ENCODE results near the gene HSBP1L1. TPM values are rescaled to one million over a fixed set of nuclear protein-coding genes. Genes with fewer than 3 reads are reported as not detected.
"Not testable (repeated sequence)": the region's sequence is repeated elsewhere in the genome, so short reads cannot be mapped to it uniquely, and the experiment has no call there.

The HSBP1L1 gene
- total RNA-seq, 2 experiments from 2014 or later, result 11.2 to 14.5 TPM

DNA sequence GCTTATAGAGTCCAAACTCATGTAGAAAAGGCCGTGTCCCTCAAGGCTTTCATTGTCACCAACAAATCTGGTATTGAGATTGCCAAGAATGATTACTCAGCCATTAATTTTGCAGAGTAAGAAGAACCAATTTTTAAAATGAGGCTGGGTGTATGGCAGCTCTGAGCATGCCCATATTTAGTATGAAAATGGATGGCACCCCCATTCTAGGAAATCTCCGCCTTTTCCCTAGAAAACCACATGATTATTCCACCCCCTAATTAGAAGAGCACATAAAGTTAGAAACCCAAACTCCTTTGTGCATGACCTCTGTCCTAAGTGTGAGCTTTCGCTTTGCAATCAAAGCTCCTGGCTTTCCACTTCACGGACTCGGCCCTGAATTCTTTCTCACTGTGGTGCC lies 38.0 kb downstream of the HSBP1L1 start:
- H3K4me1 Mint-ChIP-seq, result no peaks in the 10 kb centered on the region
- peaks cover 12% of the 10 kb centered on the region for H3K36me3 Mint-ChIP-seq
- DNase-seq, result no peak
- no peaks in the 10 kb centered on the region for H3K27me3 Mint-ChIP-seq
- H3K27ac Mint-ChIP-seq, result no peak overlapping the region
- peaks cover 14% of the 10 kb centered on the region for H3K9me3 Mint-ChIP-seq
- H3K4me3 Mint-ChIP-seq, result no peak overlapping the region

DNA sequence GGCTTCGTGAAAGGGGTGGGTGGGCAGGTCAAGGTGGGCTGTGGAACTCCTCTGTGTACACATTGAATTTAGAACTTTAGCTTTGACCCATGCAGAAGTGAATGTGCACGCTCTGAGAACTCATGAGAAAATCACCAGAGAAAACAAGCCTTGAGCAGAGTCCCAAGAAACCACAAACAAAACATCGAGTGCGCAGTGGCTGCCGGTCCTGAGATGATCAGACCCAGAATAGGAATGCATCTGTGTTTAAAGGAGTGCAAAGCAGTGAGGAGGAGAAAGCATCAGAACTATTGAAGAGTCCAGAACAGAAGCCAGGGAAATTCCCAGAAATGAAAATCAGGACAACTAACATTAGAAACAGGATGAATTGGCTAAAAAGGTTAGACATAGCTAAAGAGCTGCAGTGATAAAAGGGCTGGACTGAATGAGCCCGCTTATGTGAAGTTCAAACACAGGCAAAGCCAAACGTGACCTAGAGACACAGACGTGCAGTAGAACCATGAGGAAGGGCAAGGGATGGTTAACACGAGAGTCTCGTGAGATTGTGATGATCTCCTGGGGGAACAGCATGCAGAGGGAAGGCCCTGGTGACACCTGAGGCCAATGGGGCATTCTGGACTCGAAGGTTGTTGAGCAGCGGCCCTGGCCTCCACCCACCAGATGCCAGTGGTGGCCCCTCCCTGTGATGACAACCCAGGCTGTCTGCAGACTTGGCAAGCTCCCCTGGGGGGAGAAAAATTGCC lies 40.3 kb downstream of the HSBP1L1 start:
- H3K27me3 Mint-ChIP-seq, result no peaks in the 10 kb centered on the region
- peaks cover 13% of the 10 kb centered on the region for H3K9me3 Mint-ChIP-seq

GRCh38 chr18:80006724-80007123 lies 42.3 kb downstream of the HSBP1L1 start:
- no peak for DNase-seq
- no peaks in the 10 kb centered on the region for H3K4me1 Mint-ChIP-seq
- H3K27me3 Mint-ChIP-seq, result no peaks in the 10 kb centered on the region
- H3K36me3 Mint-ChIP-seq, result peaks cover 25% of the 10 kb centered on the region
- H3K27ac Mint-ChIP-seq, result no peak overlapping the region
- no peak overlapping the region for H3K4me3 Mint-ChIP-seq
- peaks cover 3% of the 10 kb centered on the region for H3K9me3 Mint-ChIP-seq

More for the DNA sequence above, 40.3 kb downstream of the HSBP1L1 start:
- Mint-ChIP-seq H3K27ac (no peak overlapping the region), H3K4me1 (no peaks in the 10 kb centered on the region), H3K36me3 (peaks cover 19% of the 10 kb centered on the region), H3K4me3 (no peak overlapping the region)
- no peak for DNase-seq

- DNase-seq, result no peak
- Mint-ChIP-seq H3K4me1 (no peaks in the 10 kb centered on the region), H3K27ac (no peak overlapping the region), H3K36me3 (peaks cover 20% of the 10 kb centered on the region), H3K27me3 (no peaks in the 10 kb centered on the region), H3K4me3 (no peak overlapping the region), H3K9me3 (peaks cover 6% of the 10 kb centered on the region)
These were observed 45.5 kb downstream of the HSBP1L1 start for GRCh38 chr18:80009661-80010550.

- Mint-ChIP-seq H3K4me1 (no peaks in the 10 kb centered on the region), H3K36me3 (peaks cover 20% of the 10 kb centered on the region), H3K9me3 (peaks cover 6% of the 10 kb centered on the region), H3K27ac (no peak overlapping the region), H3K27me3 (no peaks in the 10 kb centered on the region), H3K4me3 (no peak overlapping the region)
- DNase-seq, result no peak
These were observed 46.1 kb downstream of the HSBP1L1 start for GRCh38 chr18:80010551-80010906.

DNA sequence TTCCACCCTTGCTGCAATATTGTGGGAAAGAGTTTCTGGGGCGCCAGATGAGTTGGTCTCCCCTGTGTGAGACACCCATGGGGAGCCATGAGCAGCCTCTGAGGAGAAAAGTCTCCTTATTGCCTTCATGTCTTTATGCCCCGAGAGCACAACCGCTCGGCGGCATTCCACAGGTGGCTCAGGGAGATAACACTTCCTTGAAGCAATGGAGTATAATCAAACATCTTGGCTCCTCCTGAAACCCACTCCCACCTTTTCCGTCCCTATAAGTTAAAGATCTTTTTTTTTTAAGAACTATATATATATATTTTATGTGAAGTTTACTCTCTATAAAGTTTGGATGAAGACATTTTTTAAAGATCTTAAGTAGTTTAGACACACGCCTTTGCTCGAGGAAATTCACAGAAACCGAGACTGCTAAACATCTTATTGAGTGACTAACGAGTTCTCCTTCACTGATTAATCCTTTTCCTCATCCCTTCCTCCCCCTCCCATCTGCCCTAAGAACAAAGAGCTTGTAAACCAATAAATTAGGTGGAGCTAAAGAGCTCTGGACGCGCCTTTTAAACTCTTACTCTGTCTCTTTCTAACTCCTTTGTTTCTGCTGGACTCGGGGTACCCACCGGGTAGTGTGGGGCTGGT lies 47.2 kb downstream of the HSBP1L1 start:
- not testable (repeated sequence) for H3K27me3 Mint-ChIP-seq, H3K27ac Mint-ChIP-seq, H3K4me3 Mint-ChIP-seq, H3K9me3 Mint-ChIP-seq, DNase-seq, H3K4me1 Mint-ChIP-seq
- H3K36me3 Mint-ChIP-seq, result peaks cover 20% of the 10 kb centered on the region

GRCh38 chr18:80012714-80013113 lies 48.3 kb downstream of the HSBP1L1 start:
- H3K9me3 Mint-ChIP-seq, result peaks cover 4% of the 10 kb centered on the region
- no peaks in the 10 kb centered on the region for H3K4me1 Mint-ChIP-seq
- peaks cover 20% of the 10 kb centered on the region for H3K36me3 Mint-ChIP-seq
- H3K27ac Mint-ChIP-seq, result no peak overlapping the region
- H3K4me3 Mint-ChIP-seq, result no peak overlapping the region
- no peak for DNase-seq
- H3K27me3 Mint-ChIP-seq, result no peaks in the 10 kb centered on the region

Other genes with a start within 250 kb of the HSBP1L1 start
- not detected for gene KCNG2, start 166.7 kb upstream of the HSBP1L1 start, total RNA-seq
- 10 to 100 TPM; 30.0 to 30.2 TPM for gene SLC66A2, start 13.0 kb upstream of the HSBP1L1 start, total RNA-seq
- 100 to 1,000 TPM; 230 to 241 TPM for gene TXNL4A, start 23.9 kb downstream of the HSBP1L1 start, total RNA-seq
- 10 to 100 TPM; 53.0 to 54.8 TPM for gene RBFA, start 69.8 kb downstream of the HSBP1L1 start, total RNA-seq
- 10 to 100 TPM; 34.7 to 34.8 TPM for gene ADNP2, start 144.6 kb downstream of the HSBP1L1 start, total RNA-seq

All from activated naive CD8-positive, alpha-beta T cell treated with anti-CD3 and anti-CD28 coated beads for 36 hours (primary cell).